ENCODE results near the gene MAPKAP1.

DNA sequence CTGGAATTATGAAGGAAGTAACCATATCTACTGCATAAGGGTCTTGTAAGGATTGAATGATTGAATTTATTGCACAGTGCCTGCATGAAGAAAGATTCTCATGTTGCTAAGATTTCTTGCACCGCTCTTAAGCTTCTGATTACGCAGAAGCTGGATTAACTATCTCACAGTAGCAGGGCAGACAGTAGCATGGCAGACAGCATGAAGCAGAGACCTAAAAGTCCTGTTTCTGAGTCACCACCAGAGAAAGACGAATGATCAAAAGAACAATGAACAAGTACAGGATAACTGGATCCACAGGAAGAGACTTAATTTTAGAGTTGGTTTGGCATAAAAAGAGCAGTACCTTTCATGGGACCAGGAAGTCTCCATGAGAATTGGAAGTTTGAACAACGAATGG is 142.4 kb downstream of the MAPKAP1 start:
- TF ChIP-seq, protein P1, sequence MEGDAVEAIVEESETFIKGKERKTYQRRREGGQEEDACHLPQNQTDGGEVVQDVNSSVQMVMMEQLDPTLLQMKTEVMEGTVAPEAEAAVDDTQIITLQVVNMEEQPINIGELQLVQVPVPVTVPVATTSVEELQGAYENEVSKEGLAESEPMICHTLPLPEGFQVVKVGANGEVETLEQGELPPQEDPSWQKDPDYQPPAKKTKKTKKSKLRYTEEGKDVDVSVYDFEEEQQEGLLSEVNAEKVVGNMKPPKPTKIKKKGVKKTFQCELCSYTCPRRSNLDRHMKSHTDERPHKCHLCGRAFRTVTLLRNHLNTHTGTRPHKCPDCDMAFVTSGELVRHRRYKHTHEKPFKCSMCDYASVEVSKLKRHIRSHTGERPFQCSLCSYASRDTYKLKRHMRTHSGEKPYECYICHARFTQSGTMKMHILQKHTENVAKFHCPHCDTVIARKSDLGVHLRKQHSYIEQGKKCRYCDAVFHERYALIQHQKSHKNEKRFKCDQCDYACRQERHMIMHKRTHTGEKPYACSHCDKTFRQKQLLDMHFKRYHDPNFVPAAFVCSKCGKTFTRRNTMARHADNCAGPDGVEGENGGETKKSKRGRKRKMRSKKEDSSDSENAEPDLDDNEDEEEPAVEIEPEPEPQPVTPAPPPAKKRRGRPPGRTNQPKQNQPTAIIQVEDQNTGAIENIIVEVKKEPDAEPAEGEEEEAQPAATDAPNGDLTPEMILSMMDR (optimal IDR thresholded peaks at IDR 0.05 in 1 of 3, IDR thresholded peaks at IDR 0.05 in 1 of 3, conservative IDR thresholded peaks at IDR 0.05 in 1 of 3; ENCODE audit: extremely low read depth in 1 of 3, insufficient read depth in 2 of 3, low read length in 3 of 3): no peak
- no peak for TF ChIP-seq EZH2 (IDR thresholded peaks at IDR 0.05; ENCODE audit: low read length)

All from keratinocyte (primary cell).